ENCODE measurements around the gene CLCN5.

Gene CLCN5

GRCh38 chrX:49922291-49923241 is at the start of gene CLCN5:
CLCN5 (plus strand) TSS chrX:49922596; CDS start chrX:49925299, 2,703 bp downstream.
- peak; percentile 94 for DNase-seq (ENCODE audit: low spot score)

- DNase-seq (ENCODE audit: low spot score): peak; percentile 29
Observed at GRCh38 chrX:49876750-49877149, 45.6 kb upstream of the CLCN5 start.

GRCh38 chrX:49877397-49878101 is 44.8 kb upstream of the CLCN5 start:
- no peak for DNase-seq (ENCODE audit: low spot score)

GRCh38 chrX:49878128-49878833 is 44.1 kb upstream of the CLCN5 start:
- no peak for DNase-seq (ENCODE audit: low spot score)

- DNase-seq (ENCODE audit: low spot score): peak; percentile 83
Observed at GRCh38 chrX:49878834-49879655, 43.4 kb upstream of the CLCN5 start, which contains the start of gene USP27X. USP27X (plus strand) TSS chrX:49879484; CDS start chrX:49880308, 824 bp downstream.

GRCh38 chrX:49879656-49880277 is 42.6 kb upstream of the CLCN5 start:
- DNase-seq (ENCODE audit: low spot score): no peak

- DNase-seq (ENCODE audit: low spot score): no peak
Observed at GRCh38 chrX:49880668-49881067, 41.7 kb upstream of the CLCN5 start.

GRCh38 chrX:49884290-49884862 is 38.0 kb upstream of the CLCN5 start:
- peak; percentile 54 for DNase-seq (ENCODE audit: low spot score)

- DNase-seq (ENCODE audit: low spot score): no peak
Observed at GRCh38 chrX:49892542-49892941, 29.9 kb upstream of the CLCN5 start.

GRCh38 chrX:49896951-49897350 is 25.4 kb upstream of the CLCN5 start:
- no peak for DNase-seq (ENCODE audit: low spot score)

GRCh38 chrX:49901048-49901447 is 21.3 kb upstream of the CLCN5 start:
- DNase-seq (ENCODE audit: low spot score): no peak

- no peak for DNase-seq (ENCODE audit: low spot score)
Observed at GRCh38 chrX:49910344-49910743, 12.1 kb upstream of the CLCN5 start.

- no peak for DNase-seq (ENCODE audit: low spot score)
Observed at GRCh38 chrX:49912086-49912485, 10.3 kb upstream of the CLCN5 start.

GRCh38 chrX:49912861-49913260 is 9.5 kb upstream of the CLCN5 start:
- no peak for DNase-seq (ENCODE audit: low spot score)

- DNase-seq (ENCODE audit: low spot score): peak; percentile 70
Observed at GRCh38 chrX:49915361-49916222, 6.8 kb upstream of the CLCN5 start.

GRCh38 chrX:49919617-49920016 is 2.8 kb upstream of the CLCN5 start:
- peak; percentile 52 for DNase-seq (ENCODE audit: low spot score)

GRCh38 chrX:49921109-49921508 is 1.3 kb upstream of the CLCN5 start:
- peak; percentile 19 for DNase-seq (ENCODE audit: low spot score)

GRCh38 chrX:49925176-49925575 is 2.8 kb downstream of the CLCN5 start:
- DNase-seq (ENCODE audit: low spot score): no peak

- no peak for DNase-seq (ENCODE audit: low spot score)
Observed at GRCh38 chrX:49930039-49930438, 7.6 kb downstream of the CLCN5 start.

GRCh38 chrX:49932791-49933190 is 10.4 kb downstream of the CLCN5 start:
- no peak for DNase-seq (ENCODE audit: low spot score)

Data from hematopoietic multipotent progenitor cell treated with erythropoietin and hydrocortisone succinate and interleukin-3 and kit ligand, for 17 days (in vitro differentiated cells).